ENCODE data around the gene TRPC6.

The TRPC6 gene

DNA sequence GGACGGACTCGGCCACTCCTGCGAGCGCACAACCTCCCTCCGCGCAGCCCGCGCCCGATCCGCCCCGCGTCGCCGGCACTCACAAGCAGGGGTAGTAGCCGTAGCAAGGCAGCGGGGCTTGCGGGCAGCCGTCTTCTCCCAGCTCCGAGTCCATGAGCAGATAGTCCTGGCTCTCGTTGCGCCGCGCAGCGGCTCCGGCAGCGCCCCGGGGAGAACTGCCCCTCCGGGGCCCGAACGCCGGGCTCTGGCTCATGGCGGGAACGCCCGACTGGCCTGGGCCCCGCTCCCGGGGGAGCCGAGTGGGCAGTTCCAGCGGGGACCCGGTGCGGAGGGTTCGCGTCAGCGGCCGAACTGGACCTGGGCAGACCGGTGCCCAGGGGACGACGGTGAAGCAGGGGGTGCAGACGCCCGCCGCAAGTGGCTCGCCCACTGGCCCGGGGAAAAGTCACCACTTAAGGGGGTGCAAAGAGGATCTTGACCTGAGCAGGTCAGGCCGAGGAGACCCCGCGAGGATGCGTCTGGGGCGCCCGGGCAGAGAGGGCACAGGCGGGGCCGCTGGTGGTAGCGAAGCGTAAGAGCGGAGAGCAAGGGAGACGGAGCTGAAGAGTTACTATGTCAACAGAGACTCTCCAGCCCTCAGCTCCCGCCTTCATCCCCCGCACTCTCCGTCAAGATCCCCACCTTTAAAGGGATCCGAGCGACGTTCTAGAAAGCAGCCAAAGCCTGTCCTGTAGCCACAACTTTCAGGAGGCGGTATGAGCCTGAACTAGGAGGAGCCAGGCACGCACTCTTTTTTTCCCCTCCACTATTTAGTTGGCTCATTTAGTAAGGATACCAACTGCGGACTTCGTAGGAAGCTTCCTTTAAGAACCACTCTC lies at the start of gene TRPC6:
Gene TRPC6 (minus strand): TSS at position 757 of the 878 bp plus-strand sequence. CDS start 504 bp downstream, at position 253.
- no peak for DNase-seq

GRCh38 chr11:101620026-101620425 lies 36.2 kb upstream of the TRPC6 start:
- no peak for DNase-seq

DNA sequence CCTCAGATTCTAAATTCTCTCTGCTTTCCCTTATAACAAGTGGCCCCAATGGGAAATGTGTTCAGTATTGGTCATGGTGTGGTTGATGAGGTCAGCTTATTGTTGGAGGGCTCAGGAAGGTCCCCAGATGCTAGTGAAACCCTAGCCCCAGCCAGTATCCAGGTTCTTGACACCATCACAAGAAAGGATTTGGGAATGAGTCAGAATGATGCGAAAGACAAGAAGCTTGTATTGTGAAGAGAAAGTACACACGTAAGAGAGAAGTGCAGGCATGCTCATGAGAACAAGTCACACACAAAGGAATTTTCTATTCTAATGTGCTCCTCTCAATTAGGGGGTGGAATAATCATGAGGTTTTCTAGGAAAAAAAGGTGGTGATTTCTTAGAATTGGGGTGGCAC lies 34.9 kb upstream of the TRPC6 start:
- no peak for DNase-seq

GRCh38 chr11:101617735-101618332 lies 34.0 kb upstream of the TRPC6 start:
- DNase-seq: no peak

DNA sequence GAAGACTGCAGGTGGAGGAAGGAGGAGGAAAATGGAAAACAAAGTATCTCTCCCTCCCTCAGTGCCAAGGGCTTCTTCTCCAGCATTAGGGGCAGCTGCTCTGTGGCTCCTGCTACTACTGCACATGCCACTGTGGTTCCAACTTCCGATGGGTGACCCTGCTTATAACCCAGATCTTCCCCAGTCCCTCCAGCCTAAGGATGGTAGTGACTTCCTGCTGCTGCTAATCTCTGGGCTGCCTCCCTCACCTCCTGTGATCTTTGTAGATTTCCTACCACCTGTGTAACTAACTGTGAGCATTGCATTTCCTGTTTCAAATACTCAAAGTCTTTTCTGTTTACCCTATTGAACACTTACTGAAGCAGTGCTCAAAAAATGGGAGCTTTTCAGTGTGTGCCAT lies 28.7 kb upstream of the TRPC6 start:
- DNase-seq: no peak

DNA sequence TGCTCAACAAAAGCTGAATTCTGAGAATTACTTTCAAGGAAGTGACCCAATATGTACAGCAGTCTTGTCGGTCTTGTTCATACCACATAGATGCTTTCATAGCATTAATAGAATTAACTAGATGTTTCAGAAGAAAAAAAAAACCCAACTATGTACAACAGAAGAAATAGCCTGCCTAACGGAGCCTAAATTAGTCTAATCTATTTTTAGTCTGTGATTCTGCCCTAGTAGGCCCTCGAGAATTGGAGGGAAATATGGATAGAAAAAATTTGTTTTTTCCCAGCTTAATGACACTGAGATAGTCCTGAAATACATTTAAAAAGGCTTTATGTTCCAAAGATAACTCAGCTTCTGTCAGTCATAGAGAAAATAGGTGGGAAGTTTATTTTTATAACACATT lies 17.1 kb upstream of the TRPC6 start:
- no peak for DNase-seq

DNA sequence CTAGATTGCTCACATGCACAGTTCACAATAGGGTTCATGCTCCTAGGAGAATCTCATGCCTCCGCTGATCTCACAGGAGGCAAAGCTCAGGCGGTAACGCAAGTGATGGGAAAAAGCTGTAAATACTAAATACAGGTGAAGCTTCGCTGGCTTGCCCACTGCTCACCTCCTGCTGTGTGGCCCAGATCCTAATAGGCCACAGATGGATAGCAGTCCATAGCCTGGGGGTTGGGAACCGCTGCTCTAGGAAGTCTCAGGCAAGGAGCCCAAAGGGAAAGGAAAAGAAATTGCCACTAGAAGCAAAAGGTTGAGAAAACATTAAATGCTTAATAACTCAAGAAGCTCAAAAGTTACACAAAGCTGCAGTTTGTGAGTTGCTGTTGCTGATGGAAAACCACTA lies 3.2 kb upstream of the TRPC6 start:
- DNase-seq: no peak

GRCh38 chr11:101584655-101585054 lies 848 bp upstream of the TRPC6 start:
- no peak for DNase-seq

GRCh38 chr11:101584129-101584515 lies 315 bp upstream of the TRPC6 start:
- no peak for DNase-seq

DNA sequence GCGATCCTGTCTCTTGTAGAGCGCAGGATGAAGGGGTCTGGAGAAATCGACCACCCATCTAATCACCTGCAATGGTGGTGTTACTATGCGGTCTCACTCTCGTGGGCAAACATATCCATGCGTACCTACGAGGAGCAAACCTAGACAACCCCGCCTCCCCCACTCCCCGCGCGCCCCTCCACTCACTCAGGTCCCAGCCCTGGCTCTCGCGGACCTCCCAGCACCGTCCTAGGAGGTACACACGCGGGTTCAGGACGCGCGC lies 887 bp downstream of the TRPC6 start:
- DNase-seq: no peak

DNA sequence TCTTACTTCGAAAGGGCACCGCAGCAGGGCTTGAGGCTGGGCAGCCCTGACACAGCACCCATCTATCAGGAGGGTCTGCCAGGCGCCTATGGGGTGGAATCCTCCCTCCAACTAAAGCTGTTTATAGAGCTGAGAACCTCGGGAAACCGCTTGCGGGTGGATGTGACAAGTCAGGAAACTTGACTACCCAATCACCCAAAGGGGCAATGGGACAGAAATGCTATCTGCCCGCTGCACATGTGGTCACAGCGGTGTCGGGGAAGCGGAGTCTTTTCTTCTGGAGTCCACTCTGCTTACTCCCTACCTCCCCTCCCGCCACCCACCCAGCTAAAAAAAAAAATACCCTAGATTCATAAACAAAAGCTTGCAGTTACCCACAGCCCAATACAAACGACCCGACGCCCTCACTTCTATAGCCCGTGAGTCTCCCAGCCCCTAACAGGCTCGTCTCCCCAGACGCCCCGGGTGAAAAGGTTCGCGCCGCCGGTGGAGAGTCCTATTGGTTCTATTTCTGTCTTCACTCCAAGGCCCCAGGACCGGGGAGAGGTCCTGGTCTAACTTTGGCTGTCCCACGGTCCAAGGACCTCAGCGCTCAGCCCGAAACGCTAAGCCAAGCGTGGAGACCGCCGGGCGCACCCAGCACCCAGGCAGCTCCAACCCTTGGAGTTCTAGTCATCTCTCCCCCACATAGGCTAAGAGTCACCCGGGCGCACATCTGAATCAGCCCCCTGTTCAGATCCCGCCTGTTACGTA lies 1.4 kb downstream of the TRPC6 start:
- no peak for DNase-seq

- DNase-seq: no peak
Observed at GRCh38 chr11:101577461-101577860, 6.3 kb downstream of the TRPC6 start.

- no peak for DNase-seq
Observed at GRCh38 chr11:101576456-101576855, 7.4 kb downstream of the TRPC6 start.

GRCh38 chr11:101574886-101575285 lies 8.9 kb downstream of the TRPC6 start:
- no peak for DNase-seq

GRCh38 chr11:101567071-101567470 lies 16.7 kb downstream of the TRPC6 start:
- DNase-seq: no peak

DNA sequence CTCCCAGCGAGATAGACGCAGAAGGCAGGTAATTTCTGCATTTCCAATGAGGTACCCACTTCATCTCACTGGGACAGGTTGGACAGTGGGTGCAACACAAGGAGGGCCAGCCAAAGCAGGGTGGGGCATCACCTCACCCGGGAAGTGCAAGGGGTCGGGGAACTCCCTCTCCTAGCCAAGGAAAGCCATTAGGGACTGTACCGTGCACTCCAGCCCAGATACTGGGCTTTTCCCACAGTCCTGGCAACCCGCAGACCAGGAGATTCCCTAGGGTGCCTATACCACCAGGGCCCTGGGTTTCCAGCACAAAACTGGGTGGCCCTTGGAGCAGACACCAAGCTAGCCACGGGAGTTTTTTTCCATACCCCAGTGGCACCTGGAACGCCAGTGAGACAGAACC lies 17.2 kb downstream of the TRPC6 start:
- DNase-seq: no peak

GRCh38 chr11:101563166-101563565 lies 20.6 kb downstream of the TRPC6 start:
- no peak for DNase-seq

GRCh38 chr11:101555366-101555765 lies 28.4 kb downstream of the TRPC6 start:
- no peak for DNase-seq

GRCh38 chr11:101553891-101554292 lies 29.9 kb downstream of the TRPC6 start:
- DNase-seq: no peak

DNA sequence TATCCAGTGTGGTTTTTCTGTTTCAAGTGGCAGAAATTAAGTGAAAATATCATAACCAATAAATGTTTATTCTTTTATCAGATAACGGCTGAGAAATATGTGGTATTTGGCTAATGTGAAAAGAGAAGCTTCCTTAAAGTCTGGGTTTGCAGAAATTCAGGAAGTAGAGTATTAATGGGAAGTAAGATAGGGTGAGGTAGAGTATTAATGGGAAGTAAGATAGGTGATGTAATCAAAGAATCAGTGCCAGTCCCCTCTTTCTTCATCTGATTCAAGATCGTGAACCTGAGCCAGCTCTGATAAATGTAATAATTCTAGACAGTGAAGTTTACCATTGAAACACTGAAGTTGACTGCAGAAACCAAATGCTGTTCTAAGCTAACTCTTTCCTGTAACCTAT lies 30.9 kb downstream of the TRPC6 start:
- no peak for DNase-seq

DNA sequence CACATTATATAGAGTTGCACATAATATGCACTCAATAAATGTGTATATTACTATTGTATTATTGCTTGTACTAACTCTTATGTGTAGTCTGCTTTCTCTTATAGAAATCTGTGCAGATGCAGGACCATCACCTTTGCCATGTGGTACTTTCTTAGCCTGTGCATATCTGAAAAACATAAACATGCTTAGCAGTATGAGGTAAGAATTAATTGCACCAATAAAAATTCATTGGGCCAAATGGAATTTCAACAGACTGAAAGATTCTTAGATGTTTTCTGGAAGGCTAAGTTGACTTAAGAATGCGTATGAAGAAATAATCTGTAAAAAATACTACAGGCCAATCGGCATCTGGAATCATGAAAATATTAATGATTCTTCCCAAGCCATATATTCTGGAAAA lies 55.3 kb downstream of the TRPC6 start:
- DNase-seq: no peak

DNA sequence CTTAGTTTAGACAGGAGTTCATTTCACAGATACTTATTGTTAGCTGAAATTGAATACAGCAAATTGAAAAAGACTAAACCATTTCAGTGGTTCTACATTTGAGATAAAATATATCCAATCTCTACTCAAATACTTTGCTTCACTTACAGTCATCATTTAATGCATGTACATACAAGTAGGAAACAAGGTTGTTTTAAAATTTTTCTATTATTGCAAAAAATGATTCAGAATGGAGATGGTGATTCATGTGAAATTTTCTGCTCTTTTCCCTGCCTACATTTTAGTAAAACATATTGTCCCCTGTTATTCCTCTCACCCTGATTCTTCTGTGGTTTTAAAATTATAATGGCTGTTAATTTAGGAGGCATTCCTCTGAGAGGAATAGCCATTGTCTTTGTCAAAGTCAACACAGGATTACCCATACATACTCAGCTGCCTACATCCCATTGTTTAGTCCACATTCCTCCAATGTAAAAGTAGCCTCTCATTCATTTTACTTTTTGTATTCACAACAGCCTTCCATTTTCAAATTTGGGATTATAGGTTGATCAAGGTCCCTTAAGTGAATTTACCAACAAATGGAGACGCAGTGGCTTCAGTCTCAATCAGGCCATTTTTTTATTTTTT lies 60.1 kb downstream of the TRPC6 start:
- DNase-seq: no peak

DNA sequence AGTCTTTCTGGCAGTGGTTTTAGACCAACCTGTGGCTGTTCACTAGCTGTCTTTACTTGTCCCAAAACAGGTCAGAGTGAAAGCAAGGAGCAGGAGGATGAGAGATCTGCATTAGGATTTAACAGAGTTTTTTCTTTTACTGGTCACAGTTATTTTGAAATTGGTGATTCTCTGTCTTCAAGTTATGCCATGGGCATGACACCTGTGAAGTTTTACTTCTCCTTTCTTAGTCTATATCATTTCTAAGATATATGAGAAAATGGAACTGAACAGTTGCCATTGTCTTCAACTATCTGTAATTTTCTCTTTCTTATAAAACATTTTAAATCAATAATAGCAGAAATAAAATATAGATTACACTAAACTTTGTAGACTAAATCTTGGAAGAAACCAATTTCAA lies 60.6 kb downstream of the TRPC6 start:
- DNase-seq: no peak

DNA sequence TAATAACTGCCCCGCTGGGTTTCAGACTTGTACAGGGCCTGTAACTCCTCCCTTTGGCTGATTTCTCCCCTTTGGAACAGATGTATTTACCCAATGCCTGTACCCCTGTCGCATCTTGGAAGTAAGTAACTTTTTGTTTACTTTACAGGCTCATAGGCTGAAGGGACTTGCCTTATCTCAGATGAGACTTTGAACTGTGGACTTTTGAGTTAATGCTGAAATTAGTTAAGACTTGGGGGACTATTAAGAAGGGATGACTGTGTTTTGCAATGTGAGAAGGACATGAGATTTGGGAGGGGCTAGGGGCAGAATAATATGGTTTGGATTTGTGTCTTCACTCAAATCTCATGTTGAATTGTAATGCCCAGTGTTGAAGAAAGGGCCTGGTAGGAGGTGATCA lies 62.0 kb downstream of the TRPC6 start:
- DNase-seq: no peak
